OCI-LY7 (cell line): ENCODE measurements around the gene RIMBP2. TPM values are rescaled to one million over a fixed set of nuclear protein-coding genes. Genes with fewer than 3 reads are reported as not detected.

Source experiments
- BruUV-seq: library from RNA; stranded (reverse); fragments of 400-500 nt; replicated peaks from 2 replicates; lab custom pipeline; 2021; lab: Mats Ljungman, UMichigan
- CTCF ChIA-PET: fragments of 300-600 bp; sonication (Branson Sonifier 250); formaldehyde crosslinking; loops from one replicate; lab custom pipeline; 2022; ENCODE audit warnings: antibody characterized with exemption; ENCODE audit not compliant: unreplicated experiment; lab: Charles Lee
- POLR2A ChIA-PET: fragments of 300-600 bp; sonication (Branson Sonifier 250); formaldehyde crosslinking; loops from one replicate; lab custom pipeline; 2022; ENCODE audit warnings: antibody characterized with exemption; lab: Charles Lee
- DNase-seq: peaks from one replicate; pipeline ENCODE4 v3.0.0-alpha.2; 2015; ENCODE audit warnings: low spot score
- H2AFZ ChIP-seq: fragments of 200-600 bp; sonication (generic), shearing (Covaris generic); 2 replicates; pipeline ENCODE4 v1.6.1; 2014; ENCODE audit warnings: mild to moderate bottlenecking, antibody characterized with exemption, low read length, moderate library complexity
- H3K27ac ChIP-seq: fragments of 200-600 bp; sonication (generic); 2 replicates; pipeline ENCODE4 v1.5.1; 2014; ENCODE audit warnings: mixed run types, low read depth, mild to moderate bottlenecking, moderate library complexity, low read length, inconsistent platforms; ENCODE audit not compliant: poor library complexity, severe bottlenecking
- H3K36me3 ChIP-seq: fragments of 200-600 bp; sonication (generic); 2 replicates; pipeline ENCODE4 v1.6.1; 2014; ENCODE audit warnings: mild to moderate bottlenecking, antibody characterized with exemption, low read length, moderate library complexity, mixed read lengths; ENCODE audit not compliant: insufficient read depth
- H3K4me1 ChIP-seq: fragments of 200-600 bp; sonication (generic); 2 replicates; pipeline ENCODE4 v1.5.1; 2014; ENCODE audit warnings: mild to moderate bottlenecking, low read length; ENCODE audit not compliant: insufficient read depth, poor library complexity, severe bottlenecking
- H3K4me2 ChIP-seq: fragments of 200-600 bp; sonication (generic); 2 replicates; pipeline ENCODE4 v1.6.1; 2014; ENCODE audit warnings: mild to moderate bottlenecking, low read length
- H3K4me3 ChIP-seq: fragments of 200-600 bp; sonication (generic); 2 replicates; pipeline ENCODE4 v1.5.1; 2014; ENCODE audit warnings: mild to moderate bottlenecking, low read depth, low read length; ENCODE audit not compliant: poor library complexity, severe bottlenecking
- H3K79me2 ChIP-seq: fragments of 200-600 bp; sonication (generic); 2 replicates; pipeline ENCODE4 v1.6.1; 2016; ENCODE audit warnings: low read depth, mild to moderate bottlenecking, low read length, moderate library complexity, mixed read lengths; ENCODE audit not compliant: insufficient read depth
- H3K9me2 ChIP-seq: fragments of 200-600 bp; sonication (generic); 2 replicates; pipeline ENCODE4 v1.6.1; 2016; ENCODE audit warnings: mild to moderate bottlenecking, low read length, mixed read lengths; ENCODE audit not compliant: insufficient read depth
- H3K9me3 ChIP-seq: fragments of 200-600 bp; sonication (generic); 2 replicates; pipeline ENCODE4 v1.6.1; 2014; ENCODE audit warnings: mild to moderate bottlenecking, mixed run types, low read length, mixed read lengths
- H4K20me1 ChIP-seq: fragments of 200-600 bp; sonication (generic); 2 replicates; pipeline ENCODE4 v1.6.1; 2014; ENCODE audit warnings: mild to moderate bottlenecking, antibody characterized with exemption, low read length, moderate library complexity, mixed read lengths; ENCODE audit not compliant: insufficient read depth
- EZH2phosphoT487 ChIP-seq: fragments of 200-600 bp; sonication (generic); IDR thresholded peaks from 2 replicates; pipeline ENCODE4 v1.6.1; 2018; ENCODE audit warnings: low read depth, borderline replicate concordance, mild to moderate bottlenecking, mixed run types, antibody characterized with exemption, low read length, moderate library complexity, mixed read lengths
- intact Hi-C: fragments of 100-400 bp; cut with micrococcal nuclease; formaldehyde crosslinking; loops from one replicate; pipeline ENCODE4 v1.10.0; 2022; ENCODE audit not compliant: unreplicated experiment
- total RNA-seq, 2 experiments: library from RNA; depleted of rRNA in 1 of 2; stranded (reverse); fragments of >200 nt in 1 of 2; shearing (Covaris generic) in 1 of 2; gene quantifications; 2 replicates each; pipeline ENCODE4 v1.2.3, GENCODE V29; 2014 to 2022
- TF ChIP-seq, protein P1 (sequence below): fragments of 200-600 bp; sonication (generic); conservative IDR thresholded peaks from 2 replicates; pipeline ENCODE4 v1.5.1; 2014; ENCODE audit warnings: mild to moderate bottlenecking, antibody characterized with exemption, low read length, moderate library complexity, mixed read lengths

RIMBP2 gene
- total RNA-seq, 2 experiments from 2014 or later = not detected

DNA sequence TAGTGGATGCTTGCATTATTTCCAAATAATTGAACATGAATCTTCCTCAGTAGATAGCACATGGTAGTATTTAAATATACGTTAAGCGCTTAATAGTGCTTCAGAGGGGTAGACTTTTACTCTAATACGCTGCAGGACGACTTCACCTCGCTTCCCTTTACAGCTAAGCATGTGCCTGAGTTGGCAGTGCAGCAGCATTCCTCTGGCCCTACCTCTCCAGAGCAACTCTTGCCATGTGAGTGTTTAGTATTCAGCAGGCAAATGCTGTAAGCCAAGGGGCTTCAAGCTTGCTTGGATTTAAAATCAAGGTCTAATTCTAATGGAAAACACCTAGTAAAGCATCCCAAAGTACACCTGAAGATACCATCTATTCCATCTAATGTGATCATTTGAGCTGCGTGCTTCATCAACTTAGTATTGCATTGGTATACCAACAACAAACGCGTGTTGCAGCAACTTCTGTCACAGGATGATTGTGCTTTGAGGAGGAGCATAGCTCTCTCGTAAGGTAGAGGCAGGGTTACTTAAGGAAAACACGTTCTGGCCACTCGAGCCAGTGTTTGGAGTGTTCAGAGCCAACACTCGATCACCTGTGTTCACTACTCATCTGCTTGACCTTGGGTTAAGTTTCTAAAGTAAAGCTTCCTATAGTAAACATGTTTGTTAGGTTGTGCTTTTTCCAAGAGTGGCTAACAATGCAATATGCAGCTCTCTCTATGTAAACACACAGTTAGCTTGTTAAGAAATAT, 317.8 kb downstream of the RIMBP2 start:
- BruUV-seq = no TSS peak
- H2AFZ ChIP-seq = no peak overlapping the region
- ChIA-PET CTCF (no interaction called here), POLR2A (no interaction called here)
- H3K4me2 ChIP-seq = no peak overlapping the region
- H3K9me3 ChIP-seq = no peaks in the 10 kb centered on the region
- no peak overlapping the region for H3K4me3 ChIP-seq
- TF ChIP-seq EZH2phosphoT487 = no peak
- TF ChIP-seq, protein P1, sequence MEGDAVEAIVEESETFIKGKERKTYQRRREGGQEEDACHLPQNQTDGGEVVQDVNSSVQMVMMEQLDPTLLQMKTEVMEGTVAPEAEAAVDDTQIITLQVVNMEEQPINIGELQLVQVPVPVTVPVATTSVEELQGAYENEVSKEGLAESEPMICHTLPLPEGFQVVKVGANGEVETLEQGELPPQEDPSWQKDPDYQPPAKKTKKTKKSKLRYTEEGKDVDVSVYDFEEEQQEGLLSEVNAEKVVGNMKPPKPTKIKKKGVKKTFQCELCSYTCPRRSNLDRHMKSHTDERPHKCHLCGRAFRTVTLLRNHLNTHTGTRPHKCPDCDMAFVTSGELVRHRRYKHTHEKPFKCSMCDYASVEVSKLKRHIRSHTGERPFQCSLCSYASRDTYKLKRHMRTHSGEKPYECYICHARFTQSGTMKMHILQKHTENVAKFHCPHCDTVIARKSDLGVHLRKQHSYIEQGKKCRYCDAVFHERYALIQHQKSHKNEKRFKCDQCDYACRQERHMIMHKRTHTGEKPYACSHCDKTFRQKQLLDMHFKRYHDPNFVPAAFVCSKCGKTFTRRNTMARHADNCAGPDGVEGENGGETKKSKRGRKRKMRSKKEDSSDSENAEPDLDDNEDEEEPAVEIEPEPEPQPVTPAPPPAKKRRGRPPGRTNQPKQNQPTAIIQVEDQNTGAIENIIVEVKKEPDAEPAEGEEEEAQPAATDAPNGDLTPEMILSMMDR = no peak
- no peak for DNase-seq
- no peaks in the 10 kb centered on the region for H4K20me1 ChIP-seq
- no peaks in the 10 kb centered on the region for H3K36me3 ChIP-seq
- no peaks in the 10 kb centered on the region for H3K4me1 ChIP-seq
- no peaks in the 10 kb centered on the region for H3K9me2 ChIP-seq
- no peaks in the 10 kb centered on the region for H3K79me2 ChIP-seq
- no peak overlapping the region for H3K27ac ChIP-seq
- intact Hi-C loops = no loop called here

DNA sequence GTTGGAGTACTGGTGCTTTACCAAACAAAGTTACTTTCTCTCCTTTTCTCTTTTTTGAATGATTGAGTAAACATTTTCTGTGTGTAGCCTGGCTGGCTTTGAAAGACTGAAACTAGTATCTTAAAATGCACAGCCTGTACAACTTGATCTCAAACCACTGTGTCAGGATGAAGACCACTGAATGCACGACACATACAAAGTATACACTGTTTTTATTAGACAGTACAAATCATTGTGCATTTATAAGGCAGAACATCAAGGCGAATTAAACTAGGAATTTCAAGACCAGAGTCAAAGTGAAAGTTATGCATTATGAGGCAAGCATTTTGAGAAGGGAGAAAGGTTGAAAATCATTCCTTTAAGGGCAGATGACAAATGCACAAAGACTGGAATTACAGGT, 319.4 kb downstream of the RIMBP2 start:
- no peaks in the 10 kb centered on the region for H3K79me2 ChIP-seq
- no peak for DNase-seq
- BruUV-seq = no TSS peak
- no peak overlapping the region for H2AFZ ChIP-seq
- no peak overlapping the region for H3K4me2 ChIP-seq
- H3K9me2 ChIP-seq = no peaks in the 10 kb centered on the region
- TF ChIP-seq EZH2phosphoT487 = no peak
- TF ChIP-seq, protein P1 = no peak
- no peaks in the 10 kb centered on the region for H3K36me3 ChIP-seq
- H3K4me3 ChIP-seq = no peak overlapping the region
- ChIA-PET POLR2A (no interaction called here), CTCF (no interaction called here)
- intact Hi-C loops = no loop called here
- H3K9me3 ChIP-seq = no peaks in the 10 kb centered on the region
- H4K20me1 ChIP-seq = no peaks in the 10 kb centered on the region
- H3K27ac ChIP-seq = no peak overlapping the region
- H3K4me1 ChIP-seq = no peaks in the 10 kb centered on the region

DNA sequence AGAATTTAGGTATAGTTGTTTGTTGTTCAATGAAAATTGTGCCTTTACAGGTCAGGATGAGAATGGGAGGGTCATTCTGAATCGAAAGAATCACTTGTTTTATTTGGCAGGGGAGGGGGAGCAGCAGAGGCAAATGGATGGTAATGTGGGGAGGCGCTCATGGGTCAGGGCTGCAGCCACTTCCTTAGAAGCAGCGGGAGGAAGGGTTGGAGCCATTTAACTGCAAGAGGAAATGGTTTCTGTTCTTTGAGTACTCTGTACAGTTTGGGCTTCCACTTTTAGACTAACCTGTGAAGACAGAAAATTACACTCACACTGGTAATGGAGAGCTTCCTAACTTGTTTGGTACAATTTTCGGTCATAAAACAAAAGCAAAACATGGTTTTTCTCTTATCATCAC, 321.2 kb downstream of the RIMBP2 start:
- TF ChIP-seq, protein P1 = no peak
- no peak for TF ChIP-seq EZH2phosphoT487
- no peaks in the 10 kb centered on the region for H3K9me2 ChIP-seq
- H3K9me3 ChIP-seq = no peaks in the 10 kb centered on the region
- DNase-seq = no peak
- CTCF ChIA-PET = no interaction called here
- no peaks in the 10 kb centered on the region for H3K4me1 ChIP-seq
- no TSS peak for BruUV-seq
- no peak overlapping the region for H3K4me3 ChIP-seq
- POLR2A ChIA-PET = interaction anchor here (1.0 kb wide), 1 partner anchor 44 kb away, joined by 3 read pairs; no protein-coding TSS in a partner anchor
- H3K4me2 ChIP-seq = no peak overlapping the region
- no peak overlapping the region for H2AFZ ChIP-seq
- intact Hi-C loops = no loop called here
- H3K79me2 ChIP-seq = no peaks in the 10 kb centered on the region
- H3K36me3 ChIP-seq = no peaks in the 10 kb centered on the region
- H4K20me1 ChIP-seq = no peaks in the 10 kb centered on the region
- H3K27ac ChIP-seq = no peak overlapping the region
